ENCODE data around the gene LCOR.

The LCOR gene

GRCh38 chr10:96987141-96987841 is 155.2 kb downstream of the LCOR start:
- no peak for DNase-seq (ENCODE audit: low spot score)

DNA sequence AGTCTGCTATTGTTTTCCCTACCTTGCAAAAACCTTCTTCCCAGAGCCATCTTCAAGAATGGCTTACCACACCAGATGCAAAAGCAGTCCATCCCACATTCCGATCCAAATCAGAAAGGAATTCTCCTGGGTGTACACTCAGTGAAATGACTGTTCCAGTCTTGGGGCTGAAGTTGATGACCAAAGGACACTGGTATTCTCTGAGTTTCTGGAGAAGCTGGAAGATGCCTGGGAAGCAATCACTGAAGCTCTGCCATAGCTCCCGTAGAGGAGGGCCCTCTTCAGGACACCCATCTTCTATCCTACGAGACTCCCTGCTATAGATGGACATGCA is 155.7 kb downstream of the LCOR start:
- peak; percentile 59 for DNase-seq (ENCODE audit: low spot score)

DNA sequence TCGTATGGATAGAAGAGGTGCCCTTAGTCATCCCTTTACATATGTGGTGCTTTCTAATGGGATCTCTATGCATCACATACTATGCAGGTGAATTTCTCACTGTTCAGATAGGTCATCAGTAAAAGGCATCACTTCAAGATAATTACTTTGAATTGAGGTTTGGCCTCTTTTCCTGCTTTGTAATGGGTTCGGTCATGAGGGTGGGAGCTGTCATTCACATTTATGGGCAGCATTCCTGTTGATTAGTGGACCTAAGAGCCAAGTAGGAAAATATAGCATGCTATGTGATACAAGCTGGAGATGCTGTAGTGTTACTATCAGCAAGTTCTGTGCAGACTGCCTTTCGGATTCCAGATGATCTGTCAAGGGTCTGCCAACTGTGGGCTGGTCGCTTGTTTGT is 156.3 kb downstream of the LCOR start:
- DNase-seq (ENCODE audit: low spot score) = no peak

GRCh38 chr10:96991313-96991841 is 159.3 kb downstream of the LCOR start:
- DNase-seq (ENCODE audit: low spot score) = peak; percentile 72

DNA sequence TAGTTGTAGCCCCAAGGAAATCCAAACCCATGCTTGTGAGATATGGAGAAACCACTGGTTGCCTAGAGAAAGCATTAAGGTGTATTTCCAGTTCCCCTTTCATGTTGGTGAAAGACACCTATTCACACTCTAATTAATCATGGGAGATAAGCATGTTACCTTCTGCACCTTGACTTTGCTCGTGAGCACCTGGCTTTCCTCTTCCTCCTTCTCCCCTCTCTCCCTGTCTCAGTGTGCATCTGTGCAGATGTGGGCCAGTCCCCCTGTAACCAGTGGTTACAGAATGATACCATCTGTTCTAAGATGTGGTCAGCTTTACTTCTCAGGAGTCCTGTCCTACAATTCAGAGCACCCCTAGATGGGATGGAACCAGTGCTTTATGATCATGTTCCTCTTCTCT is 160.6 kb downstream of the LCOR start:
- no peak for DNase-seq (ENCODE audit: low spot score)

GRCh38 chr10:96995851-96996250 is 163.8 kb downstream of the LCOR start:
- no peak for DNase-seq (ENCODE audit: low spot score)

DNA sequence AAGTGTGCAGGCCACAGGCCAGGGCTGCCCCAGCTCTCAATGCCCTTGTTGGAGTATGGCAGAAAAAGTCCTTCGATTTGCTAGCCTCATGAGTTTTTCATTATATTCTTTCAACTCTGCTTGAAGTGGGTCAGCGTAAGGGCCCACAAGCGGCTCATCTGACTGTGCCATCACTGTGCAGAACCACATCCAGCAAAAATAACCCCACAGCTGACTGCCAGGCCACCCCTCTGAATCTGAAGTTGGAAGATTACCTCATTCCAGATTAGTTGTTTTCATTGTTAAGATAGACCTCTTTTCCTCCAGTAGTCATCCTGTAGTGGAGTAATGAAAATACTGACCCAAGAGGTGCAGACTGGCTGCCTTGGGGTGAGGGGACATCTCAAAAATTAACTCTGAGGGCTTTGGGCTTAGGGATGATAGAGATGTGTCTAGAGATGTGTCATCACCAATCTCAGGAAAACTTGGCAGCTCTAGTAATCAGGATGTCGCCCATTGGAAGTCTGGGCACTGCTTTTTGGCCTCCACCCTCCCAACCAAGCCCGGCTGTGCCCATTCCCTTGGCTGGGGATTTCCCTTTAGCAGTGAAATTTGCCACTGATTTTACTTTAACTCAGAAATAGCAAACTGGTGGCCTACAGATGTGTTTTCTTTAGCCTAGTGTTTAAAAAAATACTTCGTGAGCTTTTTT is 164.3 kb downstream of the LCOR start:
- DNase-seq (ENCODE audit: low spot score) = no peak

DNA sequence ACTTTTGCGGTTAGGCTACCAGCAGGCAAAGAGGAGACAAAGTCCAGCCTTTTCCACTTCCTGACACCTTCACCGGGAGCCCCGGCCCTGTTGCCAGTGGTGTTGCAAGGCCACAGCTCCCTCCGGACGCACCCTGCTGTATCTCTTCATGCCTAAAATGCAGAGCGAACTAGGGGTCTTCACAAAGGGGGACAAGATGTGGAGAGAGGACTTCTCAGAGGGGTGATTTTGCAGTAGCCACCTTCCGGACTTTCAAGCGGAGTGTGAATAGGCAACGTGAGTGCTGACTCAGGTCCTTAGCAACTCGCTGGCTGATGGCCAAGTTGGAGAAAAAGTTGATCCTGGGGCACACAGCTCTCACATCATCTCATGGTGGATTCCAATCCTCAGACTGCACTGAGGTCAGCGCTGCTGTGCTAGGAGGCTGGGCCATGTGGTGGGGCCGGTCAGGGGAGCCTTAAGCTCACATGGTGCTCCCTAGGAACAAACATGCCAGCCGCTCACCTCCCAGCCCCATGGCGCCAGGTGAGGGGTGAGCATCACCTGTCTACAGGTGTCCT is 166.3 kb downstream of the LCOR start:
- DNase-seq (ENCODE audit: low spot score) = peak; percentile 53

GRCh38 chr10:96999337-96999736 is 167.2 kb downstream of the LCOR start:
- no peak for DNase-seq (ENCODE audit: low spot score)

GRCh38 chr10:96999987-97000386 is 167.9 kb downstream of the LCOR start:
- DNase-seq (ENCODE audit: low spot score) = no peak

DNA sequence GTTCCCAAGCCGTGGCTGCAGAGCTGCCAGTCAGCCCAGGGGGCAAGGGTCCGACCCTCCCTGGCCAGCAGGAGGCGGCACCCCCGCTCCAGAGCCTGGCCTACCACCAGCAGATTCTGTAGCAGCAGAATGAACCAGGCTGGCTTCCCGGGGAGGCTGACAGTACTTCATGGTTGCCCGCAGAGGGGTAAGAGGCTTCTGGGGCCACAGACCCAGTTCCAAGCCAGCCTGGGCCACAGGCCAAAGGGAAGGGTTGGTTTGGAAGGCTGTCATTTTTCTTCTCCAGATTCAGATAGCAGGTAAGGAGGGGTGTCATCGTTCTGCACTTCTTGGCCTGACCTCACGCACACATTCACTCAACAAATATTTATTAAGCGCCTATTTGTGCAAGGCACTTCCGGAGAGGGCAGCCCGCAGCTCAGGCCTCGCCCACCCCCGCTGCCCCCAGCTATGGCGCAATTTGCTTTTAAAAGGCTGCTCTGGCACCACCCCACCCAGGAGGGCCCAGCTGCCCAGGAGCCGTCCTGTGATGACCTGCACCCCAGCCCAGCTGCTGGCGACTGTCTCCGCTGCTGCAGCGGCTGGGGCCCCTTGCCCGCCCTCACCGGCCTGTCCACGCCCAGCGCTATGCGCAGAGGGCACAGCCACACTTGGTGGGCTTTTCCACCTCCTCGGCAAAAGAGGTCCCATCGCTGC is 168.5 kb downstream of the LCOR start:
- DNase-seq (ENCODE audit: low spot score) = no peak

DNA sequence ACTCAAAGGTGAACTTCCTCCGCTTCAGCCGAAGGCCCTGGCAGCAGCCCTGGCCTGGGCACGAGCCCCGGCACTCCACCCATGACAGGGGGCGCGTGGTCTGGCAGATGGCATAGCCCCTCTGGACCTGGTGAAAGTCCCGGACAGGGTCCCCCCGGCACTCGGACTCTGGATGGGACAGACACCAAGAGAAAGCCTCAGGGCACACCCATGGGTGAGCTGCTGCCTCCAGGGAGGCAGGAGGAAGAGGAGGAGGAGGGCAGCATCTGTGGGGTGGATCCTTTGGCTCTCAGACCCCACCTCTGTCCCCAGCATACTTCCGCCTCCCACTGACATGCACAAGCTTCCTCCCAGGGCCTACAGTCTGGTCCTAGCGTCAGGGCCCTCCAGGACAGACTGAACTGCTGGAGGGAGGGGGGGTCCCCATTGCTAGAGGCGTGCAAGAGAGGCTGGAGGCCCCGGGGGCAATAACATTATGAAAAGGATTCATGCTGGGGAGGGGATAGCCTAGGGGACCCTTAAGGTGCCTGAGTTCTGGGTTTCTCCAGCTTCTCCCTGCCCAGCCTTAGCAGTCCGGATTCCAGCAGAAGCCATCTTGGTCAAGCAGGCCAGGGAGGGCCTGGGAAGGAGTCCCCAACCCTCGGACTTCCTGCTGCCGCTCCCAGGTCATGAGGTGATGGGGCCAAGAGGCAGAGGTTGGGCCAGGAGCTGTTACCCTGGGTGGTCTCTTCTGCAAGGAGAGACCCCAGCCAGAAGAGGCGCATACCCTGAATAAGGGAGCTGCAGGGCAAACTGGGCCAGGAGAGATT is 169.3 kb downstream of the LCOR start:
- no peak for DNase-seq (ENCODE audit: low spot score)

DNA sequence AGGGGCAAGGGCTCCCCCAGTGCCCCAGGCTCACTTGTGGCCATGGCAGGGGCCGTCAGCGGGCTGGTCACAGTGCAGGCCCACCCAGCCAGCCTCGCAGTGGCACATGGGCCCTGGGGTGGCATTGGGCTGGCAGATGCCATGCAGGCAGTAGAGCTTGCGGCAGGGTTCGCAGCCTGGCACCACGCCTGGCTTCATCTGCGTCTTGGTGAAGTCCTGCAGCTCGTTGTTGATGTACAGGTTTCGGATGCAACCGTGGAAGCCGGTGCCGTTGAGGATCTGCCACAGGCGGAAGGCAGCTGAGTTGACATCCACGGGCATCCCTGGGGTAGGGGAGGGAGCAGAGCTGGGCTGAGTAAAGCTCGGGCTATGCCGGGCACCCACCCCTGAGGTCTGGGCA is 170.6 kb downstream of the LCOR start:
- no peak for DNase-seq (ENCODE audit: low spot score)

GRCh38 chr10:97003151-97003803 is 171.2 kb downstream of the LCOR start:
- no peak for DNase-seq (ENCODE audit: low spot score)

- no peak for DNase-seq (ENCODE audit: low spot score)
Measured at GRCh38 chr10:97003804-97004201, 171.7 kb downstream of the LCOR start.

DNA sequence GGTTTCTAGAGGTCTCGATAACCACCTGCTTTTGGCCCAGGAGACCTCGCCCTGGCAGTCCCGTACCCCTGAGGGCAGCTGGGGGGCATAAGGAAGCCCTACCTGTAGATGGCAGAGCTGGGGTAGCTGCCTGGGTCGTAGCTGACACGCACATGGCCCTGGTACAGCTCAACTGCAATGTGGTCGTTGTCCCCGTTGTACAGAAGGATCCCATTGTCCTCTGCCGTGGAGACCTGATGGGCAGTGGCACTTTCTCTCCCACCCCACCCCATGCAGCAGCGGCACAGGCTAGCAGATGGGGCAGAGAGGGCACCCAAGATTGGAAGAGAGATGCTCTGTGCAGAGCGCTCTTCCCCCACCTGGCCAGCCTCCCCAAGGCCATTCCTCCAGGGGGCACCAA is 172.5 kb downstream of the LCOR start:
- no peak for DNase-seq (ENCODE audit: low spot score)

- no peak for DNase-seq (ENCODE audit: low spot score)
Measured at GRCh38 chr10:97005349-97005748, 173.3 kb downstream of the LCOR start.

- no peak for DNase-seq (ENCODE audit: low spot score)
Measured at GRCh38 chr10:97006364-97006763, 174.3 kb downstream of the LCOR start.

DNA sequence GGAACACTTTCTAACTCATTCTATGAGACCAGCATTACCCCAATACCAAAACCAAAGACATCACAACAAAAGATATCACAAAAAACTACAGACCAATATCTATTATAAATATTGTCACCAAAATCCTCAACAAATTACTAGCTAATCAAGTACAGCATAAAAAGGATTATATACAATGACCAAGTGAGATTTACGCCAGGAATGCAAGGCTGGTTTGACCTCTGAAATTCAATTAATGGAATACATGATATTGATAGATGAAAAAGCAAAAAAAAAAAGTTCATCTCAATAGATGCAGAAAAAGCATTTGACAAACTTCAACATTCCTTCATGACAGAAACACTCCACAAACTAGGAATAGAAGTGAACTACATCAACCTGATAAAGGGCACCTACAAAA is 175.3 kb downstream of the LCOR start:
- DNase-seq (ENCODE audit: low spot score) = no peak

DNA sequence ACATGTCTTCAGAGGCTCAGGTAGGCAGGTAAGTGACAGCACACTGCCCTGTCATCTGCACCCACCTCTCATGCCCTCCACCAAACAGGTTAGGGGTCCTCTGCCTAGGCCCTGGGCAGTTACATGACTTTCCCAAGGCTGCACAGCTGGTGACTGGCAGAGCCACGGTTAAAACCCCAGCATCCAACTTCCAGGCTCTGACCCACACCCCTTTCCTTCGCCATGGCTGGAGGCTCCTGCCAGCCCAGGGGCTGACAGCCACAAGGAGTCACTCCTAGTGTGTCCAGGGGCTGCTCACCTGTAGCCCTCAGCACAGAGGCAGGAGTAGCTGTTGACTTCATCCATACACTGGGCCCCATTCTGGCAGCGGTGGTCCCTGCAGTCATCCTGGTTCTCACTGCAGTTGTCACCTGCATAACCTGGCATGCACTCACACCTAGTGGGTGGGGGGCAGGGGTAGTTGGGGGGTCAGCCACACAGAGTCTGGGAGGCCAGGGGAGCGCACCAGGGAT is 178.7 kb downstream of the LCOR start:
- no peak for DNase-seq (ENCODE audit: low spot score)

DNA sequence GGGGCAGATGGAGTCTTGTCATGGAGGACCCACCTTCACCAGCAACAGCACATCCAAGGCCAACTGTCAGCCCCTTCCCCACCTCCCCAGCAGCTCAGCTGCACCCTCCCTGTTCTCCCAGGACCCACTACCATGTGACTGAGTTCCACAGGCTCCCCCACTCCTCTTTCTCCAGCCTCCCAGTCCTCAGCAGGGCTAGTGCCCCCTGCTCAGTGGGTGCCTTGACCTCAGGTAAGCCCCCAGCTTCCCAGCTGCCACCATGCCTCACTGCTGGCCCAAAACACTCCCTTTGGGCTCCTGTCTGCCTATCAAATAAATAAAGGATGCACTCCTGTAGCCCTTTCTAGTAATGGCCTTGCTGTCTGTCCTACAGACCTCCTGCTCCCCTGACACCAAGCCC is 179.3 kb downstream of the LCOR start:
- DNase-seq (ENCODE audit: low spot score) = no peak

Data from AG08396 (cell line).